Astrocyte of the cerebellum (primary cell): ENCODE data around the gene HHIPL2.

Experiments used
- DNase-seq: peaks from one replicate; pipeline ENCODE4 v3.0.0-alpha.2; 2011; ENCODE audit warnings: low read depth
- H3K4me3 ChIP-seq: 2 replicates; pipeline ENCODE4 v1.5.1; 2011; ENCODE audit warnings: mild to moderate bottlenecking, low read depth, low read length, moderate library complexity
- CTCF ChIP-seq: IDR thresholded peaks from 2 replicates; pipeline ENCODE4 v1.5.1; 2012; ENCODE audit warnings: low read length, low read depth, moderate library complexity, mild to moderate bottlenecking; ENCODE audit errors: missing control alignments
- in situ Hi-C: cut with HindIII; loops from 2 replicates; pipeline ENCODE4 v1.10.0; 2017; ENCODE audit warnings: low sequenced_read_pairs

The HHIPL2 gene

GRCh38 chr1:222557574-222557973, 9.7 kb upstream of the HHIPL2 start:
- no peak for DNase-seq
- no peak for TF ChIP-seq CTCF

GRCh38 chr1:222557148-222557547, 9.2 kb upstream of the HHIPL2 start:
- TF ChIP-seq CTCF: no peak
- in situ Hi-C loops: no loop called here
- peak; percentile 15 for DNase-seq
- no peak overlapping the region for H3K4me3 ChIP-seq

More at GRCh38 chr1:222557574-222557973, 9.7 kb upstream of the HHIPL2 start:
- H3K4me3 ChIP-seq: no peak overlapping the region
- in situ Hi-C loops: no loop called here

- no peak for DNase-seq
- H3K4me3 ChIP-seq: no peak overlapping the region
- in situ Hi-C loops: no loop called here
- TF ChIP-seq CTCF: no peak
Measured at GRCh38 chr1:222555992-222556615, 8.2 kb upstream of the HHIPL2 start.

- no peak for TF ChIP-seq CTCF
- no peak for DNase-seq
- no peak overlapping the region for H3K4me3 ChIP-seq
- in situ Hi-C loops: no loop called here
Measured at GRCh38 chr1:222554177-222554576, 6.3 kb upstream of the HHIPL2 start.

GRCh38 chr1:222552882-222553281, 5.0 kb upstream of the HHIPL2 start:
- TF ChIP-seq CTCF: no peak
- in situ Hi-C loops: no loop called here
- DNase-seq: no peak
- H3K4me3 ChIP-seq: no peak overlapping the region

- in situ Hi-C loops: no loop called here
- DNase-seq: no peak
- no peak for TF ChIP-seq CTCF
- H3K4me3 ChIP-seq: no peak overlapping the region
Measured at GRCh38 chr1:222547260-222547614, 667 bp downstream of the HHIPL2 start.
